ENCODE measurements around the gene ICA1.

- TF ChIP-seq POLR2A (IDR thresholded peaks at IDR 0.05): no peak
- no peak for TF ChIP-seq CTCF (IDR thresholded peaks at IDR 0.05)
- TF ChIP-seq POLR2AphosphoS5 (IDR thresholded peaks at IDR 0.05): no peak
Measured at GRCh38 chr7:8212638-8213037, 49.3 kb downstream of the ICA1 start.

Measured in sigmoid colon (tissue), 4 donors.